Sigmoid colon (tissue), 7 donors: Measurements from ENCODE around the gene NHLRC1. TPM values are rescaled to one million over a fixed set of nuclear protein-coding genes. Genes with fewer than 3 reads are reported as not detected.

Experiments used
- DNase-seq: peaks from one replicate; pipeline ENCODE4 v3.0.0-alpha.2; 2019
- H3K27ac ChIP-seq, 4 donors: fragments of 200-600 bp; sonication (generic); one replicate each; pipeline ENCODE4 v1.5.1; 2016 to 2019; ENCODE audit warnings: mild to moderate bottlenecking in 1 of 4
- H3K27me3 ChIP-seq, 3 donors: fragments of 200-600 bp; sonication (generic); one replicate each; pipeline ENCODE4 v1.5.1; 2019; ENCODE audit warnings: mild to moderate bottlenecking in 1 of 3
- H3K36me3 ChIP-seq, 4 donors: fragments of 200-600 bp; sonication (generic); one replicate each; pipeline ENCODE4 v1.5.1; 2016 to 2019
- H3K4me1 ChIP-seq, 4 donors: fragments of 200-600 bp; sonication (generic); one replicate each; pipeline ENCODE4 v1.5.1; 2017 to 2019
- H3K4me3 ChIP-seq, 4 donors: fragments of 200-600 bp; sonication (generic); one replicate each; pipeline ENCODE4 v1.5.1; 2017 to 2019; ENCODE audit warnings: mild to moderate bottlenecking in 2 of 4, moderate library complexity in 1 of 4
- H3K9me3 ChIP-seq, 4 donors: fragments of 200-600 bp in 3 of 4; sonication (generic) in 3 of 4; one replicate each; pipeline versions ENCODE4 v1.5.1 to v1.6.1; 2013 to 2019
- EP300 ChIP-seq, 4 donors: sonication (generic); formaldehyde crosslinking; IDR thresholded peaks; one replicate each; pipeline ENCODE4 v1.6.1; 2017; ENCODE audit warnings: antibody characterized with exemption in 4 of 4
- POLR2A ChIP-seq, 2 donors: fragments of 450-650 bp; IDR thresholded peaks; one replicate each; pipeline ENCODE4 v1.6.1; 2016; ENCODE audit warnings: antibody characterized with exemption in 2 of 2, mild to moderate bottlenecking in 2 of 2, moderate library complexity in 2 of 2
- POLR2AphosphoS5 ChIP-seq, 4 donors: sonication (generic); formaldehyde crosslinking; IDR thresholded peaks; one replicate each; pipeline ENCODE4 v1.6.1; 2017; ENCODE audit warnings: antibody characterized with exemption in 4 of 4
- WGBS, 2 donors: extraction: QIAGEN DNeasy Blood & Tissue Kit; methylation state at CpG; one replicate each; pipeline ENCODE4 v1.1.7; 2013; 5-methylcytosine and 5-hydroxymethylcytosine counted together
- intact Hi-C: fragments of 100-400 bp; cut with DNase I; formaldehyde crosslinking; loops from one replicate; pipeline ENCODE4 v1.15.1; 2023
- polyA plus RNA-seq, 3 donors: library from polyadenylated mRNA; stranded (reverse); fragments of 200-250 nt; gene quantifications; one replicate each; pipeline ENCODE4 v1.2.3, GENCODE V29; 2013
- total RNA-seq, 4 donors: library from RNA; depleted of rRNA; stranded (reverse); fragments of >200 nt; gene quantifications; one replicate each; pipeline ENCODE4 v1.1.0, GENCODE V29; 2016
- TF ChIP-seq, protein P1 (sequence below), 4 experiments: fragments of 450-650 bp in 3 of 4; fragments of 200-600 bp in 1 of 4; IDR thresholded peaks; one replicate each; pipeline ENCODE4 v1.5.1; 2016 to 2019; ENCODE audit warnings: antibody characterized with exemption in 4 of 4, mild to moderate bottlenecking in 3 of 4, moderate library complexity in 2 of 4
- donor health status: healthy with polysubstance abuse.
- donor health status: Bipolar disorder and iron deficiency.
- donor health status: healthy.

NHLRC1 gene
- total and polyA plus RNA-seq, 7 donors, result 1.2 to 3.0 (median 1.5) TPM

DNA sequence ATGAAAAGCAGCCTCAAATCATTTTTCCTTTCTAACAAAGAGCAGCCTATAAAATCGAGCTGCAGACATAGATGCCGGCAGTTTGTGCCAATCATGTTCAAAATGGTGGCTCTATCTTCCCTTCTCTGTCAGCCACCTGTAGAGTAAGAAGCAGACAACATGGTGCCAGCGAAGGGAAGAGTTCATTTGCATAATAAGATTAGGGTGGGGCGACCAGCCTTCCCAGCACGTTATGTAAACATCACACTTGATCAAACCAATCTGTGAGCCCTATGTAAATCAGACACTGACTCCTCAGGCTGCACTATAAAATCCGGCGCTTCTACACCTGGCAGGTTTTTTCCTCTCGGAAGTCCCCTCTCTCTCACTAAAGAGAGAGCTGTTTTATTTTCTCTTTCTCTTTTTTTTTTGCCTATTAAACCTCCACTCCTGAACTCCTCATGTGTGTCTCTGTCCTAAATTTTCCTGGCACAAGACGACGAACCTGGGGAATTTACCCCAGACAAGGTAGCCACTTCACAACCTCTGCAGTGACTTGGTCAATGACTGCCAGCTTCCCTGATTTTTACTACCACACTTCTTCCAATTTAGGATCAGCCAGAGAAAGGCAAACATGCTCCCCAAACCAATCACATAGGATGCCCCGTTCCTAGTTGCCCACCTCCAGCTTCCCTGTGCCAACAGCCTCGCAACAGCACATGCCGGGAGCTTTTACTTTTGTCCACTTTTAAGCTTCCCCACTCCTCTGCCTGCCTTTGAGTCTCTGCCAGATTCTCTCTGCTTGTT is 19.5 kb upstream of the NHLRC1 start:
- Histone ChIP-seq H3K9me3 (no peaks in the 10 kb centered on the region), H3K36me3 (peaks cover 0 to 51% (median 11%) of the 10 kb centered on the region in 4 donors), H3K4me3 (no peak overlapping the region), H3K27me3 (no peaks in the 10 kb centered on the region), H3K27ac (no peak overlapping the region), H3K4me1 (no peaks in the 10 kb centered on the region)
- DNase-seq, result no peak
- TF ChIP-seq EP300 (IDR thresholded peaks at IDR 0.05) (no peak), POLR2A (IDR thresholded peaks at IDR 0.05) (no peak), POLR2AphosphoS5 (IDR thresholded peaks at IDR 0.05) (no peak)
- TF ChIP-seq, protein P1, sequence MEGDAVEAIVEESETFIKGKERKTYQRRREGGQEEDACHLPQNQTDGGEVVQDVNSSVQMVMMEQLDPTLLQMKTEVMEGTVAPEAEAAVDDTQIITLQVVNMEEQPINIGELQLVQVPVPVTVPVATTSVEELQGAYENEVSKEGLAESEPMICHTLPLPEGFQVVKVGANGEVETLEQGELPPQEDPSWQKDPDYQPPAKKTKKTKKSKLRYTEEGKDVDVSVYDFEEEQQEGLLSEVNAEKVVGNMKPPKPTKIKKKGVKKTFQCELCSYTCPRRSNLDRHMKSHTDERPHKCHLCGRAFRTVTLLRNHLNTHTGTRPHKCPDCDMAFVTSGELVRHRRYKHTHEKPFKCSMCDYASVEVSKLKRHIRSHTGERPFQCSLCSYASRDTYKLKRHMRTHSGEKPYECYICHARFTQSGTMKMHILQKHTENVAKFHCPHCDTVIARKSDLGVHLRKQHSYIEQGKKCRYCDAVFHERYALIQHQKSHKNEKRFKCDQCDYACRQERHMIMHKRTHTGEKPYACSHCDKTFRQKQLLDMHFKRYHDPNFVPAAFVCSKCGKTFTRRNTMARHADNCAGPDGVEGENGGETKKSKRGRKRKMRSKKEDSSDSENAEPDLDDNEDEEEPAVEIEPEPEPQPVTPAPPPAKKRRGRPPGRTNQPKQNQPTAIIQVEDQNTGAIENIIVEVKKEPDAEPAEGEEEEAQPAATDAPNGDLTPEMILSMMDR (IDR thresholded peaks at IDR 0.05), result no peak
- 64 to 80% methylated on average over 13 of the region's 13 CpGs for WGBS, 2 donors
- intact Hi-C loops, result no loop called here

DNA sequence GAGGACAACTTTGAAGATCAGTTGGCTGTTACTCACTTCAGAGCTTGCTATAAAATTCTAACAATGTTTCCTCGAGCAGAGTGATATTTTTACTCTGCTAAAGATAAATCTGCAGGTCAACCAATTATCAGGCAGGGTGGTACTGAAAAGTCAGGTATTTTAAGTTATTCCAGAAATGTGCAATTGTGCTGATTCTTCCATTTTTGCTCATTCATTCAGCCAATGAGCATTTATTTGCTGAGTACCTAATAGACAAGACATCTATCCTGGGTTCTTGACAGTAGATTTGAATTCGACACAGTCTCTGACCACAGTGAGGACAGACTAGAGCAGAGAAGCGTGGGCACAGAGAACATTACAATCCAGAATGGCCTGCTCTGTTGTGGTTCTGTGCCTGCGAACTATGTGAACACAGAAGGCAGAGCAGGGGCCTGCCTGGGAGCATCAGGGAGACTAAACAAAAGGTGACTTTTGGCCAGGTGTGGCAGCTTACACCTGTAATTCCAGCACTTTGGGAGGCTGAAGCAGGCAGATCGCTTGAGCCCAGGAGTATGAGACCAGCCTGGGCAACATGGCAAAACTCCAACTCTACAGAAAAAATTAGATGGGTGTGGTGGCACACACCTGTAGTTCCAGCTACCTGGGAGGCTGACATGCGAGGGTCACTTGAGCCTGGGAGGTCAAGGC is 17.6 kb upstream of the NHLRC1 start:
- WGBS, 2 donors, result 24 to 78% methylated on average over 6 of the region's 6 CpGs
- H3K27ac ChIP-seq, result no peak overlapping the region
- intact Hi-C loops, result no loop called here
- TF ChIP-seq POLR2A (IDR thresholded peaks at IDR 0.05) (no peak), EP300 (IDR thresholded peaks at IDR 0.05) (no peak), POLR2AphosphoS5 (IDR thresholded peaks at IDR 0.05) (no peak)
- TF ChIP-seq, protein P1 (IDR thresholded peaks at IDR 0.05), result no peak
- H3K4me1 ChIP-seq, result no peaks in the 10 kb centered on the region
- H3K4me3 ChIP-seq, result no peak overlapping the region
- H3K27me3 ChIP-seq, result no peaks in the 10 kb centered on the region
- no peaks in the 10 kb centered on the region for H3K9me3 ChIP-seq
- H3K36me3 ChIP-seq, result peaks cover 0 to 40% (median 11%) of the 10 kb centered on the region in 4 donors
- DNase-seq, result no peak

DNA sequence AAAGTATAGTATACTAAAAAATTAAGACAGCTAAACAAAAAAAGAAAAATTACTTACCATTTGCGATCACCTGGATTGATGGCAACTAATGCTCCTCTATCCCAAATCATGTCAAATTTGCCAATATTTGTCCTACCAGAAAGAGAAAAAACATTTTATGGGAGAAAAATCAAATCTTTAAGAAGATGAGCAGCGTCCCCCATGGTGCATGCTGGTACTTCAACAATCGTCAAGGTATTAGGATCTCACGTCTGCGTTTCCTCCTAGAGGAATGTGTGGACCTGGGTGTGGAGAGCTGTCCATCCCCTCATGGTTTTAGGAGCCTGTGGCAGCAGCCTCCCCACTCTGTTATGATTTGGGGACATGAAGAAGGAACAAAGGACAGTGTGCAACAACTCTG is 16.4 kb upstream of the NHLRC1 start:
- Histone ChIP-seq H3K4me1 (no peaks in the 10 kb centered on the region), H3K27ac (no peak overlapping the region), H3K4me3 (no peak overlapping the region), H3K9me3 (no peaks in the 10 kb centered on the region), H3K36me3 (peaks cover 0 to 44% (median 11%) of the 10 kb centered on the region in 4 donors), H3K27me3 (no peaks in the 10 kb centered on the region)
- 95 to 96% methylated on average over 5 of the region's 5 CpGs for WGBS, 2 donors
- intact Hi-C loops, result no loop called here
- TF ChIP-seq POLR2A (IDR thresholded peaks at IDR 0.05), result no peak
- TF ChIP-seq, protein P1 (IDR thresholded peaks at IDR 0.05), result no peak
- TF ChIP-seq EP300 (IDR thresholded peaks at IDR 0.05), result no peak
- no peak for TF ChIP-seq POLR2AphosphoS5 (IDR thresholded peaks at IDR 0.05)
- DNase-seq, result no peak

DNA sequence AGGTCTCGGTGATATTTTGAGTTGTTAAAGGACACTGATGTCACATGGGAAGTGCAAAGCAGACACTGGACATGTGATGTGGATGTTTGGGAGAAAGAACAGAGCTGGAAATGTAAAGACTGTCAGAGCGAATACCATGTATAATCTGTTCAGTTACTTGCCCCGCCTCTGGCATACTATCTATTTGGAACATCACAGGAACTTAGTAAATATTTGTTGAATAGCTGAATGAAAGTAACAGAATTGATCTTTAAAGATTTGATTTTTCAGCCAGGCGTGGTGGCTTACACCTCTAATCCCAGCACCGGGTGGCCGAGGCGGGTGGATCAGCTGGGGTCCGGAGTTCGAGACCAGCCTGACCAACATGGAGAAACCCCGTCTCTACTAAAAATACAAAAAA is 13.8 kb upstream of the NHLRC1 start:
- intact Hi-C loops, result no loop called here
- 92 to 97% methylated on average over 10 of the region's 10 CpGs for WGBS, 2 donors
- Histone ChIP-seq H3K4me1 (no peaks in the 10 kb centered on the region), H3K4me3 (no peak overlapping the region), H3K9me3 (no peaks in the 10 kb centered on the region), H3K27me3 (no peaks in the 10 kb centered on the region), H3K27ac (no peak overlapping the region), H3K36me3 (peaks cover 0 to 43% (median 5%) of the 10 kb centered on the region in 4 donors)
- no peak for DNase-seq
- TF ChIP-seq, protein P1 (IDR thresholded peaks at IDR 0.05), result no peak
- TF ChIP-seq POLR2AphosphoS5 (IDR thresholded peaks at IDR 0.05) (no peak), POLR2A (IDR thresholded peaks at IDR 0.05) (no peak), EP300 (IDR thresholded peaks at IDR 0.05) (no peak)
